GM21737 (cell line): ENCODE data around the gene SLC39A11.
"Not testable (repeated sequence)": the region's sequence is repeated elsewhere in the genome, so short reads cannot be mapped to it uniquely, and the experiment has no call there.

Experiments used
- ATAC-seq: cut with Tn5 transposase; IDR thresholded peaks from one replicate; pipeline ENCODE4 v1.9.1; 2021; ENCODE audit warnings: mild to moderate bottlenecking, moderate library complexity; ENCODE audit not compliant: unreplicated experiment

The SLC39A11 gene

GRCh38 chr17:72927760-72928159 is 164.7 kb downstream of the SLC39A11 start:
- no peak for ATAC-seq

GRCh38 chr17:72927146-72927545 is 165.3 kb downstream of the SLC39A11 start:
- no peak for ATAC-seq

GRCh38 chr17:72926171-72926570 is 166.3 kb downstream of the SLC39A11 start:
- no peak for ATAC-seq

GRCh38 chr17:72924196-72924595 is 168.3 kb downstream of the SLC39A11 start:
- no peak for ATAC-seq

GRCh38 chr17:72922219-72922618 is 170.3 kb downstream of the SLC39A11 start:
- ATAC-seq, result no peak

- no peak for ATAC-seq
Measured at GRCh38 chr17:72921347-72922054, 171.0 kb downstream of the SLC39A11 start.

GRCh38 chr17:72920513-72920912 is 172.0 kb downstream of the SLC39A11 start:
- ATAC-seq, result no peak

GRCh38 chr17:72916991-72917390 is 175.5 kb downstream of the SLC39A11 start:
- no peak for ATAC-seq

- no peak for ATAC-seq
Measured at GRCh38 chr17:72915625-72916081, 176.8 kb downstream of the SLC39A11 start.

- no peak for ATAC-seq
Measured at GRCh38 chr17:72913142-72913682, 179.3 kb downstream of the SLC39A11 start.

- no peak for ATAC-seq
Measured at GRCh38 chr17:72906306-72906705, 186.2 kb downstream of the SLC39A11 start.

GRCh38 chr17:72903522-72903921 is 189.0 kb downstream of the SLC39A11 start:
- no peak for ATAC-seq

- ATAC-seq, result no peak
Measured at GRCh38 chr17:72901657-72902056, 190.8 kb downstream of the SLC39A11 start.

- ATAC-seq, result no peak
Measured at GRCh38 chr17:72901083-72901482, 191.4 kb downstream of the SLC39A11 start.

GRCh38 chr17:72900654-72900971 is 191.9 kb downstream of the SLC39A11 start:
- ATAC-seq, result no peak

- ATAC-seq, result no peak
Measured at GRCh38 chr17:72898725-72899124, 193.8 kb downstream of the SLC39A11 start.

- not testable (repeated sequence) for ATAC-seq
Measured at GRCh38 chr17:72896288-72896687, 196.2 kb downstream of the SLC39A11 start.

GRCh38 chr17:72891627-72892026 is 200.9 kb downstream of the SLC39A11 start:
- no peak for ATAC-seq

GRCh38 chr17:72890711-72891110 is 201.8 kb downstream of the SLC39A11 start:
- no peak for ATAC-seq

GRCh38 chr17:72887917-72888316 is 204.6 kb downstream of the SLC39A11 start:
- ATAC-seq, result no peak

- ATAC-seq, result no peak
Measured at GRCh38 chr17:72887322-72887721, 205.2 kb downstream of the SLC39A11 start.

GRCh38 chr17:72886622-72887021 is 205.9 kb downstream of the SLC39A11 start:
- ATAC-seq, result no peak

GRCh38 chr17:72884066-72884465 is 208.4 kb downstream of the SLC39A11 start:
- no peak for ATAC-seq
